ENCODE data around the gene HNRNPLL.

GRCh38 chr2:38586931-38587330 lies 15.8 kb downstream of the HNRNPLL start:
- TF ChIP-seq CTCF (IDR thresholded peaks at IDR 0.05): no peak
- TF ChIP-seq POLR2A (IDR thresholded peaks at IDR 0.05): no peak

All from esophagus squamous epithelium (tissue), 4 donors.